Measurements from ENCODE around the gene MDH2.
"Not testable (repeated sequence)": the region's sequence is repeated elsewhere in the genome, so short reads cannot be mapped to it uniquely, and the experiment has no call there.

Gene MDH2

GRCh38 chr7:76114742-76115141 lies 66.8 kb downstream of the MDH2 start:
- DNase-seq = not testable (repeated sequence)

Measured in activated CD4-positive, alpha-beta T cell treated with anti-CD3 and anti-CD28 coated beads for 48 hours (primary cell).